ENCODE measurements around the gene FAM234B. TPM values are rescaled to one million over a fixed set of nuclear protein-coding genes. Genes with fewer than 3 reads are reported as not detected.
A peak's percentile ranks its signal among the peaks of the same experiment; 100 is the strongest.

The FAM234B gene
- total RNA-seq, 1 donor: 3.3 TPM

- TF ChIP-seq CTCF (IDR thresholded peaks at IDR 0.05; ENCODE audit: extremely low read depth, low read depth, low read length): no peak
- Histone ChIP-seq H3K36me3 (ENCODE audit: insufficient read depth, low read length) (no peaks in the 10 kb centered on the region), H3K79me2 (ENCODE audit: insufficient read depth, low read length) (no peaks in the 10 kb centered on the region), H3K9me3 (ENCODE audit: low read depth, low read length) (no peaks in the 10 kb centered on the region), H2AFZ (ENCODE audit: low read length) (no peak overlapping the region), H3K4me3 (ENCODE audit: insufficient read depth, low read length) (no peak overlapping the region), H3K4me1 (ENCODE audit: insufficient read depth, low read length) (no peaks in the 10 kb centered on the region), H3K27me3 (ENCODE audit: insufficient read depth, low read length) (no peaks in the 10 kb centered on the region), H3K4me2 (ENCODE audit: insufficient read depth, low read length) (no peak overlapping the region), H3K27ac (ENCODE audit: low read depth, low read length) (no peak overlapping the region), H4K20me1 (ENCODE audit: insufficient read depth, low read length) (no peaks in the 10 kb centered on the region)
- no peak for DNase-seq (ENCODE audit: insufficient read length, low spot score, missing footprints)
Measured at GRCh38 chr12:13022851-13023271, 21.3 kb upstream of the FAM234B start.

- no peak overlapping the region for H3K27ac ChIP-seq (ENCODE audit: low read depth, low read length)
Measured at GRCh38 chr12:13023811-13024530, 20.2 kb upstream of the FAM234B start.

GRCh38 chr12:13024531-13024916, 19.7 kb upstream of the FAM234B start:
- Histone ChIP-seq H4K20me1 (ENCODE audit: insufficient read depth, low read length) (no peaks in the 10 kb centered on the region), H3K9me3 (ENCODE audit: low read depth, low read length) (no peaks in the 10 kb centered on the region), H2AFZ (ENCODE audit: low read length) (no peak overlapping the region), H3K4me3 (ENCODE audit: insufficient read depth, low read length) (no peak overlapping the region), H3K4me1 (ENCODE audit: insufficient read depth, low read length) (no peaks in the 10 kb centered on the region), H3K27ac (ENCODE audit: low read depth, low read length) (no peak overlapping the region), H3K79me2 (ENCODE audit: insufficient read depth, low read length) (no peaks in the 10 kb centered on the region), H3K27me3 (ENCODE audit: insufficient read depth, low read length) (no peaks in the 10 kb centered on the region), H3K4me2 (ENCODE audit: insufficient read depth, low read length) (no peak overlapping the region), H3K36me3 (ENCODE audit: insufficient read depth, low read length) (no peaks in the 10 kb centered on the region)
- no peak for DNase-seq (ENCODE audit: insufficient read length, low spot score, missing footprints)
- TF ChIP-seq CTCF (IDR thresholded peaks at IDR 0.05; ENCODE audit: extremely low read depth, low read depth, low read length): no peak

More at GRCh38 chr12:13023811-13024530, 20.2 kb upstream of the FAM234B start:
- no peak for DNase-seq (ENCODE audit: insufficient read length, low spot score, missing footprints)
- no peaks in the 10 kb centered on the region for H4K20me1 ChIP-seq (ENCODE audit: insufficient read depth, low read length)
- H3K4me2 ChIP-seq (ENCODE audit: insufficient read depth, low read length): no peak overlapping the region
- H3K36me3 ChIP-seq (ENCODE audit: insufficient read depth, low read length): no peaks in the 10 kb centered on the region
- H3K9me3 ChIP-seq (ENCODE audit: low read depth, low read length): no peaks in the 10 kb centered on the region
- H3K27me3 ChIP-seq (ENCODE audit: insufficient read depth, low read length): no peaks in the 10 kb centered on the region
- no peak overlapping the region for H2AFZ ChIP-seq (ENCODE audit: low read length)
- no peak overlapping the region for H3K4me3 ChIP-seq (ENCODE audit: insufficient read depth, low read length)
- H3K4me1 ChIP-seq (ENCODE audit: insufficient read depth, low read length): no peaks in the 10 kb centered on the region
- peak; percentile 75 for TF ChIP-seq CTCF (IDR thresholded peaks at IDR 0.05; ENCODE audit: extremely low read depth, low read depth, low read length)
- no peaks in the 10 kb centered on the region for H3K79me2 ChIP-seq (ENCODE audit: insufficient read depth, low read length)

GRCh38 chr12:13026286-13026685, 17.9 kb upstream of the FAM234B start:
- Histone ChIP-seq H3K9me3 (ENCODE audit: low read depth, low read length) (no peaks in the 10 kb centered on the region), H2AFZ (ENCODE audit: low read length) (no peak overlapping the region), H3K36me3 (ENCODE audit: insufficient read depth, low read length) (no peaks in the 10 kb centered on the region), H3K4me3 (ENCODE audit: insufficient read depth, low read length) (no peak overlapping the region), H4K20me1 (ENCODE audit: insufficient read depth, low read length) (no peaks in the 10 kb centered on the region), H3K27me3 (ENCODE audit: insufficient read depth, low read length) (no peaks in the 10 kb centered on the region), H3K27ac (ENCODE audit: low read depth, low read length) (no peak overlapping the region), H3K4me1 (ENCODE audit: insufficient read depth, low read length) (no peaks in the 10 kb centered on the region), H3K79me2 (ENCODE audit: insufficient read depth, low read length) (no peaks in the 10 kb centered on the region), H3K4me2 (ENCODE audit: insufficient read depth, low read length) (no peak overlapping the region)
- TF ChIP-seq CTCF (IDR thresholded peaks at IDR 0.05; ENCODE audit: extremely low read depth, low read depth, low read length): no peak
- DNase-seq (ENCODE audit: insufficient read length, low spot score, missing footprints): no peak
